RWPE2 (cell line): ENCODE data around the gene TCEAL3.
"Not testable (repeated sequence)": the region's sequence is repeated elsewhere in the genome, so short reads cannot be mapped to it uniquely, and the experiment has no call there.

ENCODE experiments used
- ATAC-seq: fragments of 200-7000 bp; cut with Tn5 transposase; 3 replicates; pipeline ENCODE4 v1.9.1; 2021; ENCODE audit warnings: low read depth
- DNase-seq: peaks from one replicate; pipeline ENCODE4 v3.0.0-alpha.2; 2020; ENCODE audit warnings: low spot score
- H3K27ac ChIP-seq: fragments of 450-650 bp; 2 replicates; pipeline ENCODE4 v1.5.1; 2017; ENCODE audit warnings: mild to moderate bottlenecking; ENCODE audit not compliant: poor library complexity, severe bottlenecking
- H3K27me3 ChIP-seq: fragments of 250-450 bp; sonication (Bioruptor Pico); 2 replicates; pipeline ENCODE4 v1.5.1; 2021; ENCODE audit warnings: mild to moderate bottlenecking, moderate library complexity; ENCODE audit not compliant: insufficient read depth, poor library complexity, severe bottlenecking
- H3K36me3 ChIP-seq: fragments of 250-450 bp; sonication (Bioruptor Pico); 2 replicates; pipeline ENCODE4 v1.5.1; 2020; ENCODE audit warnings: low read depth, mild to moderate bottlenecking, moderate library complexity
- H3K4me1 ChIP-seq: fragments of 250-450 bp; sonication (Bioruptor Pico); 2 replicates; pipeline ENCODE4 v1.5.1; 2021; ENCODE audit warnings: mild to moderate bottlenecking, moderate library complexity; ENCODE audit not compliant: insufficient read depth, poor library complexity, severe bottlenecking
- H3K4me3 ChIP-seq: fragments of 250-450 bp; sonication (Bioruptor Pico); 2 replicates; pipeline ENCODE4 v1.5.1; 2021; ENCODE audit warnings: mild to moderate bottlenecking, moderate library complexity; ENCODE audit not compliant: severe bottlenecking
- H3K9me3 ChIP-seq: fragments of 250-450 bp; sonication (Bioruptor Pico); 2 replicates; pipeline ENCODE4 v1.5.1; 2021; ENCODE audit warnings: mild to moderate bottlenecking, moderate library complexity; ENCODE audit not compliant: severe bottlenecking
- CTCF ChIP-seq: fragments of 450-650 bp; IDR thresholded peaks from one replicate; pipeline ENCODE4 v1.5.1; 2017; ENCODE audit warnings: mild to moderate bottlenecking, moderate library complexity; ENCODE audit not compliant: poor library complexity, severe bottlenecking

TCEAL3 gene

GRCh38 chrX:103637604-103638338 is 30.0 kb downstream of the TCEAL3 start:
- peak; percentile 78 for ATAC-seq
- peak overlapping the region; percentile 54 for H3K27ac ChIP-seq
- H3K9me3 ChIP-seq = no peaks in the 10 kb centered on the region
- DNase-seq = no peak
- TF ChIP-seq CTCF = no peak
- no peaks in the 10 kb centered on the region for H3K36me3 ChIP-seq
- no peak overlapping the region for H3K4me3 ChIP-seq
- H3K4me1 ChIP-seq = peaks cover 11% of the 10 kb centered on the region
- no peaks in the 10 kb centered on the region for H3K27me3 ChIP-seq

DNA sequence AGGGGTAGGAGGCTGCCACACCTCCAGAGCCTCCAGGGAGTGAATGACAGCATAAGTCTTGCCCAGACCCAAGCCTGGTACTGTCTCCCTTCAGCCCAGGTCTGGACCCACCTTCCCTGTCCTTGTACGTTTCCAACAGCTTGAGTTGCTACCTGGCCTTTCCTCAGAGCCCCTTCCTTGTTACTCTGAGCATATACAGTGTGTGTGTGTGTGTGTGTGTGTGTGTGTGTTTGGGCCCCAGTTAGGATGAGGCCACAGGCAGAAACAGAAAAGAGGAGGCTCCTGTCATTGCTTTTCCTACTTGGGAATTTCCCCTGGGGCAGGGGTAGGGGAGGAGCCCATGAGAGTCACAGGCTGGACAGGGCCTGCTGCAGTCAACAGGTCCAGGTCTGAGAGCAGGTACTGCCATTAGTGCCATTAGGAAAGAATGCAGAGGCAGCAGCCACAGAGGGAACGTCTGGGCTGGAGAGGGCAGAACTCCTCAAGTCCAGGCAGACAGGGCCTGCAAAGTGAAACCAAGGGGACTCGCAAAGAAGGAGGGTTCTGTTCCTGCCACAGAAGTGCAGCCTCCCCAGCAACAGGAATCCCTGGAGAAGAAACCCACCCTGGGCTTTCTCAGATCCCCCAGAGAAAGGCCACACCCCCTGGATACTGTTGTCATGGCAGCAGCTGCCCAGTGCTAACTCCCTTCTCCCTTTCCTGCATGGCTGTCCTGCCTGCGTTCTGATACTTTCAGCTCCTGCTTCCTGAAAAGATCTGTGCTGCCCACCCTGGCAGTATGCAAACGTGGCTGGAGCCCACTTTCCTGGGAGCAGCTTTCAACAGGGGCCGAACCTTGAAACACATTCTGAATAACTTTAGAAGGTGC is 30.9 kb downstream of the TCEAL3 start:
- not testable (repeated sequence) for H3K27me3 ChIP-seq, DNase-seq, H3K9me3 ChIP-seq, H3K4me3 ChIP-seq, H3K36me3 ChIP-seq
- Histone ChIP-seq H3K27ac (peak overlapping the region; percentile 54), H3K4me1 (peaks cover 11% of the 10 kb centered on the region)
- ATAC-seq = peak; percentile 45

DNA sequence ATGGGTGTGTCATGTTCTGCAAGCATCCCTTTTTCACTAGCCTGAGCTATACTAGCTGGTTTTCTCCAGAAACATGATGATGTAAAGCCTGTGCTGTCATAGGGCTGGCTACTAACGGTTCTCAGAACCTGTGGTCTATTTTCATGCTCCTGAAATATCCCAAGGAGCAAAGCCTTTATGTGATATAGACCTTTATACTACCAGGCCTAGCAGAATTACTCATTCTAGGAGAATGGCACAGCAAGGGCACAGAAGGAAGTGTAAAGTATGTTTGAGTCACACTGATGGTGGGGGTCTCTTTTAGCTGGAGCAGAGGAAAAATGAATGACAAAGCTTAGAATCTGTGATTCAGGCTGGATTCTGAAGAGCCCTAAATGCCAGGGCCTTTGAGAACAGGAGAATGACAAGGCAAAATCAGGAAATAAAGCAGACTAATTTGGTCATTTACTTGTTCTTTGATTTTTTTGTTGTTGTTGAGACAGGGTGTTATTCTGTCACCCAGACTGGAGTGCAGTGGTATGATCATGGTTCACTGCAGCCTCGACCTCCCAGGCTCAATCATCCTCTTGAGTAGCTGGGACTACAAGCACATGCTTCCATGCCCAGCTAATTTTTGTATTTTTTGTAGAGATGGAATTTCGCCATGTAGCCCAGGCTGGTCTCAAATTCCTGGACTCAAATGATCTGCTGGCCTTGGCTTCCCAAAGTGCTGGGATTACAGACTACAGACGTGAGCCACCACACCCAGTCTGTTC is 32.8 kb downstream of the TCEAL3 start:
- no peak for TF ChIP-seq CTCF
- ATAC-seq (peak; percentile 30; the same call in 2 of the 3 replicates), DNase-seq (no peak)
- Histone ChIP-seq H3K4me3 (no peak overlapping the region), H3K9me3 (no peaks in the 10 kb centered on the region), H3K36me3 (no peaks in the 10 kb centered on the region), H3K27me3 (no peaks in the 10 kb centered on the region), H3K27ac (peak overlapping the region; percentile 17), H3K4me1 (peaks cover 11% of the 10 kb centered on the region)

DNA sequence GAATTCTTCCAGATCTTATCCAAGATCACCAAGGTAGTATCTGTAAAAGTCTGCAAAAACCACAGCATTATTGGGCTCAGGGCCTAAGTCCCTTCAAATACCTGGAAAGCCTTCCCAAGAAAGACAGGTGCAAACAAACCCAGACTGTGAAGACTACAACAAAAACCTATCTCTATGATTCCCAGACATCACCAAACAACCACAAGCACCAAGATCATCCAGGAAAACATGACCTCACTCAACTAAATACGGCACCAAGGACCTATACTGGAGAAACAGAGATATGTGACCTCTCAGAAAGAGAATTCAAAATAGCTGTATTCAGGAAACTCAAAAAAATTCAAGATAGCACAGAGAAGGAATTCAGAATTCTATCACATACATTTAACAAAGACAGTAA is 36.4 kb downstream of the TCEAL3 start:
- no peak for TF ChIP-seq CTCF
- no peak for ATAC-seq
- no peaks in the 10 kb centered on the region for H3K36me3 ChIP-seq

GRCh38 chrX:103647630-103648029 is 39.9 kb downstream of the TCEAL3 start:
- Histone ChIP-seq H3K36me3 (no peaks in the 10 kb centered on the region), H3K9me3 (no peaks in the 10 kb centered on the region), H3K4me3 (no peak overlapping the region), H3K27me3 (no peaks in the 10 kb centered on the region), H3K27ac (no peak overlapping the region), H3K4me1 (no peaks in the 10 kb centered on the region)
- DNase-seq (no peak), ATAC-seq (no peak)
- no peak for TF ChIP-seq CTCF

More for the DNA sequence above, 36.4 kb downstream of the TCEAL3 start:
- Histone ChIP-seq H3K9me3 (no peaks in the 10 kb centered on the region), H3K4me1 (peaks cover 4% of the 10 kb centered on the region), H3K27ac (no peak overlapping the region), H3K27me3 (no peaks in the 10 kb centered on the region), H3K4me3 (no peak overlapping the region)
- DNase-seq = no peak
